ENCODE results near the gene GNB1.

- TF ChIP-seq CTCF (IDR thresholded peaks at IDR 0.05) = no peak
- TF ChIP-seq POLR2A (IDR thresholded peaks at IDR 0.05) = no peak
- TF ChIP-seq POLR2AphosphoS5 (IDR thresholded peaks at IDR 0.05) = no peak
- TF ChIP-seq EP300 (IDR thresholded peaks at IDR 0.05) = no peak
Measured at GRCh38 chr1:1781526-1781903, 109.4 kb downstream of the GNB1 start.

Data from sigmoid colon (tissue), 4 donors.